ENCODE measurements around the gene C2orf81. TPM values are rescaled to one million over a fixed set of nuclear protein-coding genes. Genes with fewer than 3 reads are reported as not detected.

C2orf81 gene
- total and polyA plus RNA-seq, 10 of the 15 experiments (the other 5 are each of a cell fraction or from before 2014, with no cell fraction given), result 0.10 to 9.8 (median 2.7) TPM

GRCh38 chr2:74458132-74458937, 36.9 kb upstream of the C2orf81 start, which contains the start of gene WBP1 (continued):
- TF ChIP-seq, protein P1, sequence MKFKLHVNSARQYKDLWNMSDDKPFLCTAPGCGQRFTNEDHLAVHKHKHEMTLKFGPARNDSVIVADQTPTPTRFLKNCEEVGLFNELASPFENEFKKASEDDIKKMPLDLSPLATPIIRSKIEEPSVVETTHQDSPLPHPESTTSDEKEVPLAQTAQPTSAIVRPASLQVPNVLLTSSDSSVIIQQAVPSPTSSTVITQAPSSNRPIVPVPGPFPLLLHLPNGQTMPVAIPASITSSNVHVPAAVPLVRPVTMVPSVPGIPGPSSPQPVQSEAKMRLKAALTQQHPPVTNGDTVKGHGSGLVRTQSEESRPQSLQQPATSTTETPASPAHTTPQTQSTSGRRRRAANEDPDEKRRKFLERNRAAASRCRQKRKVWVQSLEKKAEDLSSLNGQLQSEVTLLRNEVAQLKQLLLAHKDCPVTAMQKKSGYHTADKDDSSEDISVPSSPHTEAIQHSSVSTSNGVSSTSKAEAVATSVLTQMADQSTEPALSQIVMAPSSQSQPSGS (IDR thresholded peaks at IDR 0.05; ENCODE audit: low read length), result no peak
- TF ChIP-seq ATF3 (IDR thresholded peaks at IDR 0.05; ENCODE audit: borderline replicate concordance, extremely low read depth, low read depth, low read length) (no peak), CHD1 (IDR thresholded peaks at IDR 0.05; ENCODE audit: low read depth, low read length) (no peak), PAX8 (IDR thresholded peaks at IDR 0.05) (no peak), IRF5 (IDR thresholded peaks at IDR 0.05; ENCODE audit: borderline replicate concordance) (no peak), KDM1A (IDR thresholded peaks at IDR 0.05; ENCODE audit: borderline replicate concordance) (no peak), NFYA (IDR thresholded peaks at IDR 0.05; ENCODE audit: borderline replicate concordance, low read depth, low read length) (peak; percentile 50; the same call in 1 of the 2 replicates), RAD51 (IDR thresholded peaks at IDR 0.05) (no peak), POLR2AphosphoS2 (IDR thresholded peaks at IDR 0.05; ENCODE audit: low read depth, low read length) (peak; percentile 83), CTCF (IDR thresholded peaks at IDR 0.05 in 2 of 3, conservative IDR thresholded peaks at IDR 0.05 in 1 of 3; ENCODE audit: control insufficient read depth in 2 of 3, extremely low read depth in 1 of 3, insufficient read depth in 1 of 3, low read depth in 3 of 3, low read length in 3 of 3) (no peak), DPF2 (IDR thresholded peaks at IDR 0.05) (peak; percentile 97)
- TF ChIP-seq, protein P2, sequence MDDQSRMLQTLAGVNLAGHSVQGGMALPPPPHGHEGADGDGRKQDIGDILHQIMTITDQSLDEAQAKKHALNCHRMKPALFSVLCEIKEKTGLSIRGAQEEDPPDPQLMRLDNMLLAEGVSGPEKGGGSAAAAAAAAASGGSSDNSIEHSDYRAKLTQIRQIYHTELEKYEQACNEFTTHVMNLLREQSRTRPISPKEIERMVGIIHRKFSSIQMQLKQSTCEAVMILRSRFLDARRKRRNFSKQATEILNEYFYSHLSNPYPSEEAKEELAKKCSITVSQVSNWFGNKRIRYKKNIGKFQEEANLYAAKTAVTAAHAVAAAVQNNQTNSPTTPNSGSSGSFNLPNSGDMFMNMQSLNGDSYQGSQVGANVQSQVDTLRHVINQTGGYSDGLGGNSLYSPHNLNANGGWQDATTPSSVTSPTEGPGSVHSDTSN (IDR thresholded peaks at IDR 0.05; ENCODE audit: insufficient replicate concordance, low read depth, low read length), result peak; percentile 98
- TF ChIP-seq, protein P3, sequence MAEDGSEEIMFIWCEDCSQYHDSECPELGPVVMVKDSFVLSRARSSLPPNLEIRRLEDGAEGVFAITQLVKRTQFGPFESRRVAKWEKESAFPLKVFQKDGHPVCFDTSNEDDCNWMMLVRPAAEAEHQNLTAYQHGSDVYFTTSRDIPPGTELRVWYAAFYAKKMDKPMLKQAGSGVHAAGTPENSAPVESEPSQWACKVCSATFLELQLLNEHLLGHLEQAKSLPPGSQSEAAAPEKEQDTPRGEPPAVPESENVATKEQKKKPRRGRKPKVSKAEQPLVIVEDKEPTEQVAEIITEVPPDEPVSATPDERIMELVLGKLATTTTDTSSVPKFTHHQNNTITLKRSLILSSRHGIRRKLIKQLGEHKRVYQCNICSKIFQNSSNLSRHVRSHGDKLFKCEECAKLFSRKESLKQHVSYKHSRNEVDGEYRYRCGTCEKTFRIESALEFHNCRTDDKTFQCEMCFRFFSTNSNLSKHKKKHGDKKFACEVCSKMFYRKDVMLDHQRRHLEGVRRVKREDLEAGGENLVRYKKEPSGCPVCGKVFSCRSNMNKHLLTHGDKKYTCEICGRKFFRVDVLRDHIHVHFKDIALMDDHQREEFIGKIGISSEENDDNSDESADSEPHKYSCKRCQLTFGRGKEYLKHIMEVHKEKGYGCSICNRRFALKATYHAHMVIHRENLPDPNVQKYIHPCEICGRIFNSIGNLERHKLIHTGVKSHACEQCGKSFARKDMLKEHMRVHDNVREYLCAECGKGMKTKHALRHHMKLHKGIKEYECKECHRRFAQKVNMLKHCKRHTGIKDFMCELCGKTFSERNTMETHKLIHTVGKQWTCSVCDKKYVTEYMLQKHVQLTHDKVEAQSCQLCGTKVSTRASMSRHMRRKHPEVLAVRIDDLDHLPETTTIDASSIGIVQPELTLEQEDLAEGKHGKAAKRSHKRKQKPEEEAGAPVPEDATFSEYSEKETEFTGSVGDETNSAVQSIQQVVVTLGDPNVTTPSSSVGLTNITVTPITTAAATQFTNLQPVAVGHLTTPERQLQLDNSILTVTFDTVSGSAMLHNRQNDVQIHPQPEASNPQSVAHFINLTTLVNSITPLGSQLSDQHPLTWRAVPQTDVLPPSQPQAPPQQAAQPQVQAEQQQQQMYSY (CRISPR knock-in tag; IDR thresholded peaks at IDR 0.05), result no peak
- TF ChIP-seq, protein P4, sequence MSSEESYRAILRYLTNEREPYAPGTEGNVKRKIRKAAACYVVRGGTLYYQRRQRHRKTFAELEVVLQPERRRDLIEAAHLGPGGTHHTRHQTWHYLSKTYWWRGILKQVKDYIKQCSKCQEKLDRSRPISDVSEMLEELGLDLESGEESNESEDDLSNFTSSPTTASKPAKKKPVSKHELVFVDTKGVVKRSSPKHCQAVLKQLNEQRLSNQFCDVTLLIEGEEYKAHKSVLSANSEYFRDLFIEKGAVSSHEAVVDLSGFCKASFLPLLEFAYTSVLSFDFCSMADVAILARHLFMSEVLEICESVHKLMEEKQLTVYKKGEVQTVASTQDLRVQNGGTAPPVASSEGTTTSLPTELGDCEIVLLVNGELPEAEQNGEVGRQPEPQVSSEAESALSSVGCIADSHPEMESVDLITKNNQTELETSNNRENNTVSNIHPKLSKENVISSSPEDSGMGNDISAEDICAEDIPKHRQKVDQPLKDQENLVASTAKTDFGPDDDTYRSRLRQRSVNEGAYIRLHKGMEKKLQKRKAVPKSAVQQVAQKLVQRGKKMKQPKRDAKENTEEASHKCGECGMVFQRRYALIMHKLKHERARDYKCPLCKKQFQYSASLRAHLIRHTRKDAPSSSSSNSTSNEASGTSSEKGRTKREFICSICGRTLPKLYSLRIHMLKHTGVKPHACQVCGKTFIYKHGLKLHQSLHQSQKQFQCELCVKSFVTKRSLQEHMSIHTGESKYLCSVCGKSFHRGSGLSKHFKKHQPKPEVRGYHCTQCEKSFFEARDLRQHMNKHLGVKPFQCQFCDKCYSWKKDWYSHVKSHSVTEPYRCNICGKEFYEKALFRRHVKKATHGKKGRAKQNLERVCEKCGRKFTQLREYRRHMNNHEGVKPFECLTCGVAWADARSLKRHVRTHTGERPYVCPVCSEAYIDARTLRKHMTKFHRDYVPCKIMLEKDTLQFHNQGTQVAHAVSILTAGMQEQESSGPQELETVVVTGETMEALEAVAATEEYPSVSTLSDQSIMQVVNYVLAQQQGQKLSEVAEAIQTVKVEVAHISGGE (CRISPR knock-in tag; IDR thresholded peaks at IDR 0.05), result no peak
